C4-2B (cell line): ENCODE results near the gene ETV6.

Source experiments
- H3K27ac ChIP-seq: fragments of 450-650 bp; 2 replicates; pipeline ENCODE4 v1.5.1; 2017
- CTCF ChIP-seq: fragments of 450-650 bp; conservative IDR thresholded peaks from 2 replicates; pipeline ENCODE4 v1.5.1; 2017; ENCODE audit warnings: mild to moderate bottlenecking
- ZFX ChIP-seq: fragments of 450-650 bp; IDR thresholded peaks from 2 replicates; pipeline ENCODE4 v1.6.1; 2017

The ETV6 gene

GRCh38 chr12:11824069-11824468, 174.6 kb downstream of the ETV6 start:
- no peak for TF ChIP-seq CTCF
- no peak for TF ChIP-seq ZFX
- H3K27ac ChIP-seq: no peak overlapping the region

GRCh38 chr12:11824736-11825135, 175.3 kb downstream of the ETV6 start:
- no peak overlapping the region for H3K27ac ChIP-seq
- TF ChIP-seq ZFX (no peak), CTCF (no peak)

- TF ChIP-seq CTCF (no peak), ZFX (no peak)
- no peak overlapping the region for H3K27ac ChIP-seq
These were observed 175.8 kb downstream of the ETV6 start for GRCh38 chr12:11825278-11825677.

GRCh38 chr12:11826574-11826973, 177.1 kb downstream of the ETV6 start:
- H3K27ac ChIP-seq: no peak overlapping the region
- TF ChIP-seq CTCF (no peak), ZFX (no peak)

GRCh38 chr12:11827091-11828061, 177.9 kb downstream of the ETV6 start:
- no peak for TF ChIP-seq CTCF
- TF ChIP-seq ZFX: no peak
- no peak overlapping the region for H3K27ac ChIP-seq

- no peak overlapping the region for H3K27ac ChIP-seq
- TF ChIP-seq ZFX: no peak
- no peak for TF ChIP-seq CTCF
These were observed 180.3 kb downstream of the ETV6 start for GRCh38 chr12:11829764-11830194.

- H3K27ac ChIP-seq: no peak overlapping the region
- TF ChIP-seq ZFX (no peak), CTCF (no peak)
These were observed 180.9 kb downstream of the ETV6 start for GRCh38 chr12:11830307-11830801.
